ENCODE results near the gene SCN5A. TPM values are rescaled to one million over a fixed set of nuclear protein-coding genes. Genes with fewer than 3 reads are reported as not detected.

SCN5A gene
- total RNA-seq, 1 donor from 2014 or later = 0.25 TPM

DNA sequence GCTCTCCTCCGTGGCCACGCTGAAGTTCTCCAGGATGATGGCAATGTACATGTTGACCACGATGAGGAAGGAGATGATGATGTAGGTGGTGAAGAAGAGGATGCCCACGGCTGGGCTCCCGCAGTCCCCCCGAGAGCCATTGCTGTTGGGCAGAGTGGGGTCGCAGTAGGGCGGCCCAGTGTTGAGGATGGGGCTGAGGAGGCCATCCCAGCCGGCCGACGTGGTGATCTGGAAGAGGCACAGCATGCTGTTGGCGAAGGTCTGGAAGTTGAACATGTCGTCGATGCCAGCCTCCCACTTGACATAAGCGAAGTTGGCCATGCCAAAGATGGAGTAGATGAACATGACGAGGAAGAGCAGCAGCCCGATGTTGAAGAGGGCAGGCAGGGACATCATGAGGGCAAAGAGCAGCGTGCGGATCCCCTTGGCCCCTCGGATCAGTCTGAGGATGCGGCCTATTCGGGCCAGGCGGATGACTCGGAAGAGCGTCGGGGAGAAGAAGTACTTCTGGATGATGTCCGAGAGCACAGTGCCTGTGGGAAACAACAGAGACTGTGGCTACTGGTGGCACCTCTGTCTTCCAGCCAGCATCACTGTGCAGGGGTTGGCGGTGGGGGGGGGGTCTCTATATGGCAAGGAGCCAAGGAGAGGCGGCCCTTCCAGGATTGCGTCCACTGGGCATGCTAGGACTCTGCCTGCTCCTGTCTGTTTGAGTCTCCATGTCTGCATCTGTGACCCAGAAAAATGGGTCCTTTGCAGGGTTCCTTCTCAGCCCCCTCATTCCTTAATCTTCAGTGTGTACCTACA lies 98.3 kb downstream of the SCN5A start:
- DNase-seq (ENCODE audit: low spot score) = no peak
- H3K9me3 Mint-ChIP-seq (ENCODE audit: low read depth) = peaks cover 3% of the 10 kb centered on the region
- peaks cover 5% of the 10 kb centered on the region for H3K4me1 Mint-ChIP-seq (ENCODE audit: low read depth)
- no peak overlapping the region for H3K4me3 Mint-ChIP-seq (ENCODE audit: unreplicated experiment)
- H3K36me3 Mint-ChIP-seq (ENCODE audit: low read depth) = no peaks in the 10 kb centered on the region
- TF ChIP-seq, protein P1, sequence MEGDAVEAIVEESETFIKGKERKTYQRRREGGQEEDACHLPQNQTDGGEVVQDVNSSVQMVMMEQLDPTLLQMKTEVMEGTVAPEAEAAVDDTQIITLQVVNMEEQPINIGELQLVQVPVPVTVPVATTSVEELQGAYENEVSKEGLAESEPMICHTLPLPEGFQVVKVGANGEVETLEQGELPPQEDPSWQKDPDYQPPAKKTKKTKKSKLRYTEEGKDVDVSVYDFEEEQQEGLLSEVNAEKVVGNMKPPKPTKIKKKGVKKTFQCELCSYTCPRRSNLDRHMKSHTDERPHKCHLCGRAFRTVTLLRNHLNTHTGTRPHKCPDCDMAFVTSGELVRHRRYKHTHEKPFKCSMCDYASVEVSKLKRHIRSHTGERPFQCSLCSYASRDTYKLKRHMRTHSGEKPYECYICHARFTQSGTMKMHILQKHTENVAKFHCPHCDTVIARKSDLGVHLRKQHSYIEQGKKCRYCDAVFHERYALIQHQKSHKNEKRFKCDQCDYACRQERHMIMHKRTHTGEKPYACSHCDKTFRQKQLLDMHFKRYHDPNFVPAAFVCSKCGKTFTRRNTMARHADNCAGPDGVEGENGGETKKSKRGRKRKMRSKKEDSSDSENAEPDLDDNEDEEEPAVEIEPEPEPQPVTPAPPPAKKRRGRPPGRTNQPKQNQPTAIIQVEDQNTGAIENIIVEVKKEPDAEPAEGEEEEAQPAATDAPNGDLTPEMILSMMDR (IDR thresholded peaks at IDR 0.05) = no peak
- peaks cover 9% of the 10 kb centered on the region for H3K27me3 Mint-ChIP-seq (ENCODE audit: low read depth)
- no peak overlapping the region for H3K27ac Mint-ChIP-seq (ENCODE audit: unreplicated experiment)

DNA sequence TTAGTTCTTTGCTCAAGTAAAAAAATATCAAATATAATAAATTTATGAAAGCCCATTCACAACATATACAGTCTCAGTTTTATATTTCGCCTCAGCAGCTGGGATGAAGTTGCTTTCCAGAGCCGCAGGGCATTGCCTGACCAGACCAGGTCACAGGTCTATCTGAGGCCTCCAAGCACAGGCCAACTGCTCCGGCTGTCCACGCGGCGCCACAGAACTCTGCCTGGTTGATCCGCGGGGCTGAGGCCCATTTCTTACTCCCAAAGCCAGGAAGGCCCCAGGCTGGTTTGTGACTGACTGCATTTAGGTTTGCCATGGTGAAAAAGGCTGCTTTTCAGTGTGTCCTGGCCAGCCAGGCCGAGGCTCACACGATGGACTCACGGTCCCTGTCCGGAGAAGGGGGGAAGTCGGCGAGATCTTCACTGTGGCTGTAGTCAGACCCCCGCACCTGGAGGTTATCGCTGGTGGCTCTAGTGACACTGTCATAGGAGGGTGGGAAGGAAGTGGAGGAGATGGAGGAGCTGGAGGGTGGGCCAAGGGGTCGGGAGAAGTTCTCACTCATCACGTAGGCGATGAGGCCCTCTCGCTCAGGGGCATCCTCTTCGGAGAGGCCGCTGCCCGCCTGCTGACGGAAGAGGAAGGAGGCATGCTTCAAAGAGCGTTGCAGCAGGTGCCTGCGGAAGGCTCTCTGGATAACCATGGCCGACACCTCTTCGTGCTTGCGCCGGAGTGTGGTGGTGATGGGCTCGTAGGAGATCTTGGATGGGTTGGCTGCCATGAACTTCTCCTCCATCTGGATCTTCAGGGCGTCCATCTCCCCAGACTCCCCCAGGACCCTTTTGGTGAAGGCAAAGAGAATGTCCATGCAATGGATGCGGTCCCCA lies 99.3 kb downstream of the SCN5A start:
- Mint-ChIP-seq H3K9me3 (ENCODE audit: low read depth) (peaks cover 3% of the 10 kb centered on the region), H3K27me3 (ENCODE audit: low read depth) (peaks cover 12% of the 10 kb centered on the region)
- TF ChIP-seq, protein P1 (IDR thresholded peaks at IDR 0.05) = no peak

DNA sequence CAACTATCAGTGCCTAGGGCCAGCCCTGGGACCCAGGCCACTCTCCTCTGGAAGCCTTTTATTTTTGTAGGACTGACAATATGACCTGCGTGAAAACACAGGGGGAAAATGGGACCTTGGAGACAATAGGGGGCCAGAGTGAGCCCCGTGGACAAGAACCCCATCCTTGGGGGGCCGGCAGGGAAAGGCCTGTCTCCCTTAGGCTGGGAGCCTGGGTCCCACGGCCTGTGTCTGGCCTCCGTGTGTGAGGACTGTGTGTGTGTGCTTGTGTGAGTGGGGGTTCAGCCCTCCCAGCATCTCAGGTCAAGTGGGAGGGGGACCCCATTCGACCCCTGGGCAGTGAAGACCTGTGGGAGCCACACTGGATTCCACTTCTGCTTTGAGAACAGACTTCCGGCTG lies 100.0 kb downstream of the SCN5A start:
- TF ChIP-seq, protein P1 (IDR thresholded peaks at IDR 0.05) = no peak
- peaks cover 14% of the 10 kb centered on the region for H3K27me3 Mint-ChIP-seq (ENCODE audit: low read depth)
- peaks cover 3% of the 10 kb centered on the region for H3K9me3 Mint-ChIP-seq (ENCODE audit: low read depth)
- H3K4me1 Mint-ChIP-seq (ENCODE audit: low read depth) = peaks cover 5% of the 10 kb centered on the region
- DNase-seq (ENCODE audit: low spot score) = no peak
- H3K36me3 Mint-ChIP-seq (ENCODE audit: low read depth) = no peaks in the 10 kb centered on the region
- no peak overlapping the region for H3K4me3 Mint-ChIP-seq (ENCODE audit: unreplicated experiment)
- H3K27ac Mint-ChIP-seq (ENCODE audit: unreplicated experiment) = no peak overlapping the region

More for the DNA sequence above, 99.3 kb downstream of the SCN5A start:
- no peak overlapping the region for H3K4me3 Mint-ChIP-seq (ENCODE audit: unreplicated experiment)
- H3K4me1 Mint-ChIP-seq (ENCODE audit: low read depth) = peaks cover 5% of the 10 kb centered on the region
- DNase-seq (ENCODE audit: low spot score) = no peak
- no peaks in the 10 kb centered on the region for H3K36me3 Mint-ChIP-seq (ENCODE audit: low read depth)
- no peak overlapping the region for H3K27ac Mint-ChIP-seq (ENCODE audit: unreplicated experiment)

DNA sequence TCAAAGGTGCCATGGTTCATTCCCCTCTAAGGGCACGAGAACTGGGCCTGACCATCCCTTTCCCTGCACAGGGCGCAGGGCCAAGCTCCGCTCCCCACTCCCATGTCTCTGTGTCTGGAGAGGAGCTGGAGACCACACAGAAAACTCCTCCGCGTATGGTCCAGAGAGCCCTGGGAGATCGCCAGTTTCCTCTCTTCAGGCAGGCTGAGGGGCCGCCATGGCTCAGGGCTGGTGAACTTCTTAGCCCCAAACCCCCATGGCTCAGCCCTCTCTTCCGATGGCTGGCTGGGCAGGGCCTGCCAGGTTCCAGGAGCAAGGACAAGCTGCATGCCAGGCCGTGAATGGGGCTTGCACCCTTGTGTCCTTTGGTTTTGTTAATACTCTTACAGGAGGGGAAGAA lies 100.4 kb downstream of the SCN5A start:
- DNase-seq (ENCODE audit: low spot score) = no peak
- H3K27ac Mint-ChIP-seq (ENCODE audit: unreplicated experiment) = no peak overlapping the region
- no peak overlapping the region for H3K4me3 Mint-ChIP-seq (ENCODE audit: unreplicated experiment)
- TF ChIP-seq, protein P1 (IDR thresholded peaks at IDR 0.05) = no peak
- H3K4me1 Mint-ChIP-seq (ENCODE audit: low read depth) = peaks cover 5% of the 10 kb centered on the region
- H3K9me3 Mint-ChIP-seq (ENCODE audit: low read depth) = no peaks in the 10 kb centered on the region
- H3K27me3 Mint-ChIP-seq (ENCODE audit: low read depth) = peaks cover 14% of the 10 kb centered on the region
- no peaks in the 10 kb centered on the region for H3K36me3 Mint-ChIP-seq (ENCODE audit: low read depth)

Measured in chondrocyte (in vitro differentiated cells).